ENCODE measurements around the gene TMPRSS6. TPM values are rescaled to one million over a fixed set of nuclear protein-coding genes. Genes with fewer than 3 reads are reported as not detected.

The TMPRSS6 gene
- total RNA-seq, 6 experiments from 2014 or later = 40.7 to 104 (median 60.6) TPM

DNA sequence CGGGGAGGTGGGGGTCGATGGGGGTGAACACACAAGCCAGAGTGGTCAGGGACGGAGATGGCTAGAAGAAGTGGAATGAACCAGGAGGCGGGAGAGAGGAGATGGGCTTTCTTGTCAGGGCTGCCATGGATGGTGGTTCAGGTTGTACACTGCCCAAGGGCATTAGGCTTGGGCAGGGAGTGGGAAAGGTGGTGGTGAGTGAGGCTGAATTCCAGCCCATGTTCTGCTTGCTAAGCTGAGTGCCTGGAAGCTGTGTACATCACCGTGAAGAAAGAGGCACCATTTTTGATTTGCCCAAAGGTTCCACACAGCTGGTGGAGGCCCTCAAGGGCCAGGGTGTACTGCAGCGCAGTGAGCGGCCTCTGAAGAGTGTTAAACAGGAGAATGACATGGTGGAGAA lies 23.3 kb upstream of the TMPRSS6 start:
- no peaks in the 10 kb centered on the region for H3K9me3 ChIP-seq
- H3K27ac ChIP-seq = no peak overlapping the region
- TF ChIP-seq CTCF (IDR thresholded peaks at IDR 0.05) = no peak
- TF ChIP-seq POLR2A (IDR thresholded peaks at IDR 0.05) = no peak
- H3K27me3 ChIP-seq = no peaks in the 10 kb centered on the region
- DNase-seq (no peak), ATAC-seq (no peak)
- intact Hi-C loops (cut with DNase I) = no loop called here
- H3K4me1 ChIP-seq = peaks cover 0 to 15% (median 7%) of the 10 kb centered on the region in 4 donors
- no peaks in the 10 kb centered on the region for H3K36me3 ChIP-seq
- no peak overlapping the region for H3K4me3 ChIP-seq
- WGBS (ENCODE audit: insufficient coverage, low coverage, low lambda C conversion rate, missing lambda C conversion rate) = 90% methylated on average over 7 of the region's 7 CpGs

DNA sequence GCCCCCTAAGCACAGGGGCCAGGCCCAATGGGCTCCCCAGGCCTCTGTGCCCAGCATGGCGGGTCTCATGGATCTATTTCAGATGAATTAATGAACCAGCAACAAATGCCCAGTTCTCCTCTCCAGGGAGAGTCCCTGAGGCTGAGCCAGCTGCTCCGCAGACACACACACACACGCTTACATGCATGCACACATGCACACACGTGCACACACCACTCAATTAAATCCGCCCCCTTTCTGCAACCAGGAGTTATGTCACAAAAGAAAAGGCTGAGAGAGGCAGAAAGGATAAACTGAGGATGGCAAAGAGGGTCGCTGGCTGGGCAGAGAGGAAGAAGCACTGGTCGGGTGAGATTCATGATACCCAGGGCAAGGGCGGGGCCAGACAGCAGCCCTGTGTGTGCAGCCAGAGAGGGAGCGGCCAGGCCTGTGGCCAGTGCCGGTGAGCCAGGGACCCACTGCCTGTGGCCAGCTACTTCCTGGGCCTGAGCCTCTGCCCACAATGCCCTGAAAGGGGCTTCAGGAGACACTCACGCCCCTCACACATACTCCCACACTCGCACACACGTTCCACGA lies 20.4 kb upstream of the TMPRSS6 start:
- ATAC-seq (no peak), DNase-seq (no peak)
- intact Hi-C loops (cut with DNase I) = no loop called here
- Histone ChIP-seq H3K4me3 (no peak overlapping the region), H3K9me3 (no peaks in the 10 kb centered on the region), H3K36me3 (no peaks in the 10 kb centered on the region), H3K4me1 (peaks cover 0 to 31% (median 13%) of the 10 kb centered on the region in 4 donors), H3K27ac (no peak overlapping the region), H3K27me3 (no peaks in the 10 kb centered on the region)
- 88% methylated on average over 6 of the region's 14 CpGs for WGBS (ENCODE audit: insufficient coverage, low coverage, low lambda C conversion rate, missing lambda C conversion rate)
- TF ChIP-seq POLR2A (IDR thresholded peaks at IDR 0.05) = no peak
- TF ChIP-seq CTCF (IDR thresholded peaks at IDR 0.05) = no peak

GRCh38 chr22:37128555-37129281 lies 19.2 kb upstream of the TMPRSS6 start:
- H3K36me3 ChIP-seq = no peaks in the 10 kb centered on the region
- H3K9me3 ChIP-seq = no peaks in the 10 kb centered on the region
- H3K4me3 ChIP-seq = no peak overlapping the region
- H3K27ac ChIP-seq = peak overlapping the region in 1 of 3 donors; percentile 10
- no peak for TF ChIP-seq CTCF (IDR thresholded peaks at IDR 0.05)
- TF ChIP-seq POLR2A (IDR thresholded peaks at IDR 0.05) = no peak
- ATAC-seq (peak; percentile 60 to 66 (median 64)), DNase-seq (peak in 2 of 3 donors; percentile 46 to 72)
- 56% methylated on average over 6 of the region's 12 CpGs for WGBS (ENCODE audit: insufficient coverage, low coverage, low lambda C conversion rate, missing lambda C conversion rate)
- no peaks in the 10 kb centered on the region for H3K27me3 ChIP-seq
- intact Hi-C loops (cut with DNase I) = no loop called here
- peaks cover 0 to 35% (median 13%) of the 10 kb centered on the region in 4 donors for H3K4me1 ChIP-seq

DNA sequence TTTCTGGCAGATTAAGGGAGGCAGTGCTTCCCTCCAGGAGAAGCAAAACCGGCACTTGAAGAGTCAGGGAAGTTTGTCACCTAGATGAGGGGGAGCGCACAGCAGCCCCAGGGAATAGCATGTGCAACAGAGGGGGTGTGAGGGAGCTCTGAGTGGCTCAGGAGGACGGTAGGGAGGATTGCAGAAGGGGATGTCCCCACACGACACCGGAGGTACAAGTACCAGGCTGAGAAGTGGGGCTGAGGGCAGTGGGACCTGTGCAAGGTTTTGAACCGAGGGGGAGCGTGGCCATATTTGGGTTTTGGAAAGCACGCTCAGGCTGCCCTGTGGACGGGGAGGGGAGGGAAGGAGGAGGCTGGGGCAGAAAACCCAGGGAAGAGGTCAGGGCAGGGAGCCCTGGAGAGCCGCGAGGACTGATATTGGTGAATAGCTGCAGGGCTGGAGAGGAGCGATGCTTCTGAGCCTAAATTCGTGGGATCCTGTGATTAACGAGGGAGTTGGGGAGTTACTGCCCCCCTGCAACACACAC lies 17.9 kb upstream of the TMPRSS6 start:
- DNase-seq (peak in 1 of 3 donors; percentile 19), ATAC-seq (peak in 2 of 4 donors; percentile 2 to 35)
- Histone ChIP-seq H3K27ac (peak overlapping the region in 2 of 3 donors; percentile 88 to 95), H3K36me3 (no peaks in the 10 kb centered on the region), H3K4me1 (peaks cover 0 to 47% (median 13%) of the 10 kb centered on the region in 4 donors), H3K4me3 (peak overlapping the region in 2 of 3 donors; percentile 40 to 46), H3K27me3 (no peaks in the 10 kb centered on the region), H3K9me3 (no peaks in the 10 kb centered on the region)
- intact Hi-C loops (cut with DNase I) = no loop called here
- WGBS (ENCODE audit: insufficient coverage, low coverage, low lambda C conversion rate, missing lambda C conversion rate) = 37% methylated on average over 12 of the region's 14 CpGs
- TF ChIP-seq POLR2A (IDR thresholded peaks at IDR 0.05) (no peak), CTCF (IDR thresholded peaks at IDR 0.05) (no peak)

All from right lobe of liver (tissue), 6 donors.